IMR-90 (cell line): ENCODE results near the gene UBTD1.

Experiments
- RCOR1 ChIP-seq: IDR thresholded peaks from 2 replicates; pipeline ENCODE4 v1.6.1; 2012; ENCODE audit warnings: mild to moderate bottlenecking, low read length, improper control_type of control experiment; ENCODE audit not compliant: insufficient replicate concordance
- TF ChIP-seq, protein P1 (sequence below): conservative IDR thresholded peaks from 2 replicates; pipeline ENCODE4 v1.5.1; 2012; ENCODE audit warnings: mild to moderate bottlenecking, low read depth, low read length, improper control_type of control experiment

DNA sequence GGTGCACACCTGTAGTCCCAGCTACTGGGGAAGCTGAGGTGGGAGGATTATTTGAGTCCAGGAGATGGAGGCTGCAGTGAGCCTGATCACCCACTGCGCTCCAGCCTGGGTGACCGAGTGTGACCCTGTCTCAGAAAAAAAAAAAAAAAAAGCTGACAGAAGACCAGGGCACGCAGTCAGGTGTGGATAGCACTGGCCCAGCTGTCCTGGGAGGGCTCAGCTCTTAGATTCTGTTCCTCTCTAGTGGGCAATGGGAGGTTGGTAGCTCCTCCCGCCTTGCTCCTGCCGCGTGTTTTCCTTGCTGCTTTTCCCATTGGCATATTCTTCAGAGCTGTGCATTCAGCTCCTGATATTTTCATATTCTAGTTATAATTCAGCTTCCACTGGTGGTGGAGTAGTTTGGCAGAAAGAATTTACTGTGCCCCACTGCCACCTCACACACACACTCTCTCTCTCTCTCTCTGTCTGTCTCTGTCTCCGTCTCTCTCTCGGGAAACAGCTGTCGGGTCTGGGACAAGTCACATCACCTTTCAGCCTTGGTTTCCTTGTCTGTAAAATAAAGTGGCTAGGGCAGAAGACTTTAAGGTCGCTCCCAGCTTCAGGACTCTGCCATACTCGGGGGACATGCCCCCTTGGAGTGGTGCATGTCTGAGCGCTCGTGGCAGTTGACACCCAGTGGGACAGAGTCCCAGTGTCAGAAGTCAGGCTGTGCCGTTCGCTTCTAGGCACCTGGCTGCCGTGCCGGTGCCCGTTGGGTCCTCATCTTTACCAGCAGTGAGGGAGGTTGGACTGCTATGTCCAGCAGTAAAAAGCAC is 47.9 kb downstream of the UBTD1 start:
- TF ChIP-seq, protein P1, sequence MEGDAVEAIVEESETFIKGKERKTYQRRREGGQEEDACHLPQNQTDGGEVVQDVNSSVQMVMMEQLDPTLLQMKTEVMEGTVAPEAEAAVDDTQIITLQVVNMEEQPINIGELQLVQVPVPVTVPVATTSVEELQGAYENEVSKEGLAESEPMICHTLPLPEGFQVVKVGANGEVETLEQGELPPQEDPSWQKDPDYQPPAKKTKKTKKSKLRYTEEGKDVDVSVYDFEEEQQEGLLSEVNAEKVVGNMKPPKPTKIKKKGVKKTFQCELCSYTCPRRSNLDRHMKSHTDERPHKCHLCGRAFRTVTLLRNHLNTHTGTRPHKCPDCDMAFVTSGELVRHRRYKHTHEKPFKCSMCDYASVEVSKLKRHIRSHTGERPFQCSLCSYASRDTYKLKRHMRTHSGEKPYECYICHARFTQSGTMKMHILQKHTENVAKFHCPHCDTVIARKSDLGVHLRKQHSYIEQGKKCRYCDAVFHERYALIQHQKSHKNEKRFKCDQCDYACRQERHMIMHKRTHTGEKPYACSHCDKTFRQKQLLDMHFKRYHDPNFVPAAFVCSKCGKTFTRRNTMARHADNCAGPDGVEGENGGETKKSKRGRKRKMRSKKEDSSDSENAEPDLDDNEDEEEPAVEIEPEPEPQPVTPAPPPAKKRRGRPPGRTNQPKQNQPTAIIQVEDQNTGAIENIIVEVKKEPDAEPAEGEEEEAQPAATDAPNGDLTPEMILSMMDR = no peak
- TF ChIP-seq RCOR1 = no peak
